ENCODE data around the gene NUS1. TPM values are rescaled to one million over a fixed set of nuclear protein-coding genes. Genes with fewer than 3 reads are reported as not detected.

Gene NUS1
- polyA plus RNA-seq, 1 donor (not counting 4 experiments of a cell fraction or from before 2014, with no cell fraction given) = 29.0 TPM

GRCh38 chr6:117655380-117655779 is 19.9 kb upstream of the NUS1 start:
- H3K9me1 ChIP-seq (ENCODE audit: control insufficient read depth, extremely low read depth, insufficient read depth, low read length) = no peaks in the 10 kb centered on the region
- no peak overlapping the region for H2AFZ ChIP-seq (ENCODE audit: control insufficient read depth, low read length)
- FAIRE-seq (no peak), DNase-seq (ENCODE audit: low read depth, low spot score) (no peak)
- H4K20me1 ChIP-seq (ENCODE audit: control insufficient read depth, extremely low read depth, insufficient read depth, low read length) = no peaks in the 10 kb centered on the region
- no peak overlapping the region for H3K4me3 ChIP-seq (ENCODE audit: control insufficient read depth in 2 of 3, extremely low read depth in 1 of 3, insufficient read depth in 2 of 3, low read depth in 1 of 3, low read length in 3 of 3)
- H3K36me3 ChIP-seq (ENCODE audit: control insufficient read depth in 2 of 2, extremely low read depth in 1 of 2, insufficient read depth in 2 of 2, low read length in 2 of 2) = no peaks in the 10 kb centered on the region
- H3K4me1 ChIP-seq (ENCODE audit: control insufficient read depth, extremely low read depth, insufficient read depth, low read length) = no peaks in the 10 kb centered on the region
- H3K27ac ChIP-seq (ENCODE audit: control insufficient read depth, insufficient read depth, low read length) = no peak overlapping the region
- H3K4me2 ChIP-seq (ENCODE audit: control insufficient read depth, extremely low read depth, insufficient read depth, low read depth, low read length) = no peak overlapping the region
- no peaks in the 10 kb centered on the region for H3K9me3 ChIP-seq (ENCODE audit: control insufficient read depth, low read depth, low read length)
- H3K79me2 ChIP-seq (ENCODE audit: control insufficient read depth, insufficient read depth, low read length) = no peaks in the 10 kb centered on the region
- no peak overlapping the region for H3K9ac ChIP-seq (ENCODE audit: control insufficient read depth, extremely low read depth, insufficient read depth, low read length)
- no peaks in the 10 kb centered on the region for H3K27me3 ChIP-seq (ENCODE audit: control insufficient read depth, extremely low read depth, insufficient read depth, low read length)
- no peak for TF ChIP-seq EZH2 (IDR thresholded peaks at IDR 0.05; ENCODE audit: low read length)
- TF ChIP-seq CTCF (optimal IDR thresholded peaks at IDR 0.05 in 1 of 3, IDR thresholded peaks at IDR 0.05 in 1 of 3, conservative IDR thresholded peaks at IDR 0.05 in 1 of 3; ENCODE audit: extremely low read depth in 1 of 3, insufficient read depth in 2 of 3, low read length in 3 of 3) = no peak
- dilution Hi-C loops (cut with MboI; ENCODE audit: extremely low pct_ligation_motif_present, low sequenced_read_pairs) = no loop called here

GRCh38 chr6:117666881-117667280 is 8.4 kb upstream of the NUS1 start:
- FAIRE-seq (no peak), DNase-seq (ENCODE audit: low read depth, low spot score) (no peak)
- no peak for TF ChIP-seq EZH2 (IDR thresholded peaks at IDR 0.05; ENCODE audit: low read length)
- TF ChIP-seq CTCF (optimal IDR thresholded peaks at IDR 0.05 in 1 of 3, IDR thresholded peaks at IDR 0.05 in 1 of 3, conservative IDR thresholded peaks at IDR 0.05 in 1 of 3; ENCODE audit: extremely low read depth in 1 of 3, insufficient read depth in 2 of 3, low read length in 3 of 3) = no peak
- Histone ChIP-seq H3K27ac (ENCODE audit: control insufficient read depth, insufficient read depth, low read length) (no peak overlapping the region), H3K79me2 (ENCODE audit: control insufficient read depth, insufficient read depth, low read length) (no peaks in the 10 kb centered on the region), H4K20me1 (ENCODE audit: control insufficient read depth, extremely low read depth, insufficient read depth, low read length) (no peaks in the 10 kb centered on the region), H3K36me3 (ENCODE audit: control insufficient read depth in 2 of 2, extremely low read depth in 1 of 2, insufficient read depth in 2 of 2, low read length in 2 of 2) (no peaks in the 10 kb centered on the region), H2AFZ (ENCODE audit: control insufficient read depth, low read length) (no peak overlapping the region), H3K4me3 (ENCODE audit: control insufficient read depth in 2 of 3, extremely low read depth in 1 of 3, insufficient read depth in 2 of 3, low read depth in 1 of 3, low read length in 3 of 3) (no peak overlapping the region), H3K27me3 (ENCODE audit: control insufficient read depth, extremely low read depth, insufficient read depth, low read length) (no peaks in the 10 kb centered on the region), H3K9me3 (ENCODE audit: control insufficient read depth, low read depth, low read length) (no peaks in the 10 kb centered on the region), H3K4me2 (ENCODE audit: control insufficient read depth, extremely low read depth, insufficient read depth, low read depth, low read length) (no peak overlapping the region), H3K9ac (ENCODE audit: control insufficient read depth, extremely low read depth, insufficient read depth, low read length) (no peak overlapping the region), H3K4me1 (ENCODE audit: control insufficient read depth, extremely low read depth, insufficient read depth, low read length) (no peaks in the 10 kb centered on the region), H3K9me1 (ENCODE audit: control insufficient read depth, extremely low read depth, insufficient read depth, low read length) (no peaks in the 10 kb centered on the region)
- dilution Hi-C loops (cut with MboI; ENCODE audit: extremely low pct_ligation_motif_present, low sequenced_read_pairs) = no loop called here

Data from keratinocyte (primary cell).